Measurements from ENCODE around the gene TMEM259.

The TMEM259 gene

GRCh38 chr19:982567-983170, 38.3 kb downstream of the TMEM259 start:
- no peak for DNase-seq

GRCh38 chr19:980133-980998, 40.6 kb downstream of the TMEM259 start:
- no peak for DNase-seq

GRCh38 chr19:979318-979741, 41.6 kb downstream of the TMEM259 start:
- no peak for DNase-seq

GRCh38 chr19:977058-977464, 43.9 kb downstream of the TMEM259 start:
- DNase-seq: no peak

- no peak for DNase-seq
Measured at GRCh38 chr19:976476-976875, 44.4 kb downstream of the TMEM259 start.

- no peak for DNase-seq
Measured at GRCh38 chr19:974564-975257, 46.2 kb downstream of the TMEM259 start.

- DNase-seq: no peak
Measured at GRCh38 chr19:973726-974563, 47.0 kb downstream of the TMEM259 start.

GRCh38 chr19:972281-972680, 48.6 kb downstream of the TMEM259 start:
- DNase-seq: no peak

GRCh38 chr19:971795-972194, 49.1 kb downstream of the TMEM259 start:
- no peak for DNase-seq

- no peak for DNase-seq
Measured at GRCh38 chr19:970695-971094, 50.2 kb downstream of the TMEM259 start.

- DNase-seq: no peak
Measured at GRCh38 chr19:966485-967088, 54.3 kb downstream of the TMEM259 start.

GRCh38 chr19:964761-965694, 55.9 kb downstream of the TMEM259 start:
- DNase-seq: no peak

- DNase-seq: no peak
Measured at GRCh38 chr19:964116-964520, 56.8 kb downstream of the TMEM259 start.

- DNase-seq: no peak
Measured at GRCh38 chr19:963486-963951, 57.4 kb downstream of the TMEM259 start.

GRCh38 chr19:962683-963400, 58.1 kb downstream of the TMEM259 start:
- DNase-seq: no peak

- DNase-seq: no peak
Measured at GRCh38 chr19:961866-962620, 58.9 kb downstream of the TMEM259 start.

- DNase-seq: no peak
Measured at GRCh38 chr19:960601-960938, 60.4 kb downstream of the TMEM259 start.

GRCh38 chr19:960020-960419, 60.9 kb downstream of the TMEM259 start:
- DNase-seq: no peak
